ENCODE measurements around the gene IFNGR2.
A peak's percentile ranks its signal among the peaks of the same experiment; 100 is the strongest.
"Not testable (repeated sequence)": the region's sequence is repeated elsewhere in the genome, so short reads cannot be mapped to it uniquely, and the experiment has no call there.

The IFNGR2 gene

GRCh38 chr21:33377221-33377920, 25.8 kb upstream of the IFNGR2 start:
- no peak for DNase-seq (ENCODE audit: low read depth, low spot score)

GRCh38 chr21:33378081-33378480, 25.1 kb upstream of the IFNGR2 start:
- DNase-seq (ENCODE audit: low read depth, low spot score) = no peak

GRCh38 chr21:33379934-33380333, 23.3 kb upstream of the IFNGR2 start:
- not testable (repeated sequence) for DNase-seq (ENCODE audit: low read depth, low spot score)

GRCh38 chr21:33380483-33380998, 22.7 kb upstream of the IFNGR2 start:
- DNase-seq (ENCODE audit: low read depth, low spot score) = peak; percentile 80

GRCh38 chr21:33381381-33381780, 21.8 kb upstream of the IFNGR2 start:
- DNase-seq (ENCODE audit: low read depth, low spot score) = not testable (repeated sequence)

GRCh38 chr21:33383056-33383888, 19.9 kb upstream of the IFNGR2 start:
- DNase-seq (ENCODE audit: low read depth, low spot score) = peak; percentile 21

DNA sequence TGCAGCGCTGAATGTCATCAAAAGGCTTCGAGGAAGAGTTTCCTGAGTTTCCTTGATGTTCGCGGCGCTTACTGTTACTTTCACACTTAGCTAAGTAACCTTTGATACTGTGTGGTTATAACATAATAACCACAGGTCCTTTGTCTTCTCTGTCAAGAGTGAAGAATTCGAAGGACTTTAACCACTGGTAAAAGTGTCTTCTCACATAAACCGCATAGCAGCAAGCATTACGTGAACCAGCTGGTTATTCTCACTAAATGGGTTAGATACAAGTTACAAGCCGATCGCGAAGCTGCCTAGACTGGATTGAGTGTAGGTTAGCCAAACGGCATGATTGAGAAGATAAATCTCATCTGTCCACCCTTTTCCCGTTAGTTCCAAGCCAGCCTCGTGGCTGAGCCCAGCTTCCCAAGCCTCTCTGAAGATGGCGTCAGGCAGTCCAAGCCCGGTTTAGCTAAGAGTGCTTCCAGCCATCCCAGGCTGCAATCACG, 18.3 kb upstream of the IFNGR2 start:
- DNase-seq (ENCODE audit: low read depth, low spot score) = no peak

DNA sequence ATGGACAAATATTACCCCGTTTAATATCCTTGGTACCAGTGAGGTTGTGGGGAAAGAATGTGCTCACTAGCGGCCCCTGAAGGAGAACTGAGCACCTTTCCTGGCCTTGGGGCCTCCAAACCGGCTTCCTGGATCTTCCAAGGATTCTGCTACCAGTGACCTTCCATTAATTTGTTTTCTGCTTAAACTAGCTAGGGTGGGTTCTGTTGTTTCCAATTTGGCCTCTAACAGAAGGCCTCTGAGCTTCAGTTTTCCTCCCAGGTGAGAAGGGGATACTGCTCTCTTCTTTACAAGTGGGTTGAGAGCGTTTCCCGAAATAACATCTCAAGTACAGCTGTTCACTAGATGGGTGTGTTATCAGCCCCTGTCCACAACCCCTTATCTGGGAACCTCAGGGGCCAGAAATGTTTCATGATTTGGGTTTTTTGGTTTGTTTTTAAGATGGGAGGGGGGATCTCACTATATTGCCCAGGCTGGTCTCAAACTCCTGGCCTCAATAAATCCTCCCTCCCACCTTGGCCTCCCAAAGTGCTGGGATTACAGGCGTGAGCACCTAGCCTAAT, 16.9 kb upstream of the IFNGR2 start:
- DNase-seq (ENCODE audit: low read depth, low spot score) = no peak

- no peak for DNase-seq (ENCODE audit: low read depth, low spot score)
Observed at GRCh38 chr21:33387294-33387693, 15.9 kb upstream of the IFNGR2 start.

- no peak for DNase-seq (ENCODE audit: low read depth, low spot score)
Observed at GRCh38 chr21:33388188-33388587, 15.0 kb upstream of the IFNGR2 start.

DNA sequence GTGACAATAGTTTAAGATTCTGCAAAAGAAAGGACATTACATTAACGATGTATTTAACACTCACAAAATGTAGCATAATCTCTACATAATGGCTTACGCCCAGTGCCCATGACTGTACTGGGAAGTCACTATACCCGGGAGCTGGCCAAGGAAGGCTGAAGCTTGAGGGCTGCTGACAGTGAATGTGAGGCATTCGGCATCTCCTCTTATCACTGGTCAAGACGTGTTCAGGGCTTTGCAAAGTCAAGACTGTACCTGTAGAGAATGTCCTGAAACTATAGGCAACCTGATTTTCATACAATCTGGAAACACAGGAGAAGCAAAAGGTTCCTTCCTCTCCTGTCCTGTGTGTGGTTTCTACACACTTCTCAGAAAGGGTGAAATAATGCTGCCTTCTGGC, 12.7 kb upstream of the IFNGR2 start:
- DNase-seq (ENCODE audit: low read depth, low spot score) = no peak

GRCh38 chr21:33391656-33392055, 11.6 kb upstream of the IFNGR2 start:
- no peak for DNase-seq (ENCODE audit: low read depth, low spot score)

DNA sequence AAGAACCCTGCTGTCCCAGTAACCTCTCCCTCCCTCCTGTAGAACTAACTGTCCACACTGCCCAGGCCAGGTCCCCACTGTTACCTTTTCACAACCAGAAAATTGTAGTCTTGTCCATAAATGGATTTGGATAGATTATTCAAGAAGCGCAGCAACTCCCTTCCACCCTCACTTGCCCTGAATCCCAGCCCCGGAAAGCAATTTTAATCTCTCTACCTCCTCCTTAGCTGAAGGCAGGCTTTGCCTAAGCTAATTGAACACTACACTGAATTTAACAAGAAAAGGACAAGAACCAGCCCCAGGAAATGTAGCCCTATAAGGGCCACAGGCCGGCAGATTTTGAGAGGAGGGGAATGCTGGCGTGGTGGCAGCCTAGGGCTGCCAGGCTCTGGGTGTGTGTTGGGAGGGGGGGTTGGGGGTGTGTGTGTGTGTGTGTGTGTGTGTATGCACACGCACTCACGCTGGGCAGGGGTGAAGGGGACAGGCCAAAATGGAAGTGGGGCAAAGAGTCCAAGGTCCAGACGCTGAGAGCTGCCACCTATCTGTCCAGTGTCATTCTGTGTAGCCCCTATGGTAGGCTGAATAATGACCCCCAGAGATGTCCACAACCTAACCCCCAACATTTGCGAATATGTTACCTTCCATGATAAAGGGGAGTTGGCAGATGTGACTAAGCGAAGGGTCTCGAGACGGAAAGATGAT, 10.8 kb upstream of the IFNGR2 start:
- no peak for DNase-seq (ENCODE audit: low read depth, low spot score)

- no peak for DNase-seq (ENCODE audit: low read depth, low spot score)
Observed at GRCh38 chr21:33393348-33393747, 9.9 kb upstream of the IFNGR2 start.

GRCh38 chr21:33394260-33394659, 9.0 kb upstream of the IFNGR2 start:
- DNase-seq (ENCODE audit: low read depth, low spot score) = no peak

- DNase-seq (ENCODE audit: low read depth, low spot score) = no peak
Observed at GRCh38 chr21:33395891-33396331, 7.3 kb upstream of the IFNGR2 start.

DNA sequence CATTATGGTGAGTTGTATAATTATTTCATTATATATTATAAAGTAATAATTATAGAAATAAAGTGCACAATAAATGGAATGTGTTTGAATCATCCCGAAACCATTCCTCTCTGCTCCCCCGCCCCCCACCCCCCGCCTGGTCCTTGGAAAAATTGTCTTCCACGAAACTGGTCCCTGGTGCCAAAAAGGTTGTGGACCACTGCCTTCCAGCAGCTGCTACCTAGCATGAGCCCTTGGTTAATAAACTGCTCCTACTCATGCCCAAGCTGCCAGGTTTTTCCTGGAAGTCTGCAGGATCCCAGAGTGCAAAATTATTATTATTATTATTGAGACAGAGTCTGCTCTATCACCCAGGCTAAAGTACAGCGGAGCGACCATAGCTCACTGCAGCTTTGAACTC, 6.8 kb upstream of the IFNGR2 start:
- DNase-seq (ENCODE audit: low read depth, low spot score) = no peak

- no peak for DNase-seq (ENCODE audit: low read depth, low spot score)
Observed at GRCh38 chr21:33396951-33397350, 6.3 kb upstream of the IFNGR2 start.

DNA sequence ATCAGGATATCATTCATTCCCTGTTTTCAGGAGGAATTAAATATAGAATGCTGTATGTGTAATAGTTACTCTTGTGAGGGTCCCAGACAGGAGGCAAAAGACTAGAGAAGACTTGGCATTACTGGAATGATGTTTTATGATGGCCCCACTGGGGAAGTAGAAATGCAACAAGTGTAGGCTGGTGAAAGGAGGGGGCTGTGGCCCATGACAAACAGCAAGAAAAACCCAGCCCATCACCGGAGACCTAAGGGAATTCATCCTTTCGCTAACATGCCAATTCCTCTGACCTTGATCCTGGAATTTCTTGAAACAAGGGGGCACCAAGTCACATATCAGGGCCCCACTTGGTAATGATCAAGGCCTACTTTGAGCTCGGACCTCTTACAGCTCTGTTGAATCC, 5.5 kb upstream of the IFNGR2 start:
- DNase-seq (ENCODE audit: low read depth, low spot score) = no peak

- no peak for DNase-seq (ENCODE audit: low read depth, low spot score)
Observed at GRCh38 chr21:33398361-33398760, 4.9 kb upstream of the IFNGR2 start.

DNA sequence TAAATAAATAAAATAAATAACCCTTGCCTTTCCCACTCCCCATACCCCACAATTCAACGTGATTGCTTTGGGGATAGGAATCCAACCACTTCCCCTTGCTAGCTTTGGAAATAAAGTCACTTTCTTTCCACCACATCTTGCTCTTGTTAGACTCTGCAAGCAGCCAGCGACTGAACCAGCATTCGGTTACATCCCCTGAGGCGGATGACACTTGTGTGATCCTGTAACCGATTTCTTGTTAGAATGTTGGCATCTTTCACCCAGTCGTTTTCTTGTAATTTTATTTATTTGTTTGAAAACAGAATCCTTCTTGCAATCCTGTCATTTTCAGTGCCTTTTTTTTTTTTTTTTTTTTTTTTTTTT, 1.6 kb upstream of the IFNGR2 start:
- DNase-seq (ENCODE audit: low read depth, low spot score) = no peak
